HAP-1 (cell line): Measurements from ENCODE around the gene LRRC45.
"Not testable (repeated sequence)": the region's sequence is repeated elsewhere in the genome, so short reads cannot be mapped to it uniquely, and the experiment has no call there.

Experiments used
- DNase-seq, 2 experiments: peaks; one replicate each; pipeline ENCODE4 v3.0.0-alpha.2; 2016 to 2020; ENCODE audit warnings: low spot score in 2 of 2
- H3K27me3 ChIP-seq: fragments of 250-450 bp; sonication (Bioruptor Pico); 2 replicates; pipeline ENCODE4 v1.5.1; 2020; ENCODE audit warnings: low read depth, mild to moderate bottlenecking, moderate library complexity
- H3K36me3 ChIP-seq: fragments of 250-450 bp; sonication (Bioruptor Pico); replicated peaks from 2 replicates; pipeline ENCODE4 v1.5.1; 2020; ENCODE audit warnings: mild to moderate bottlenecking
- H3K4me1 ChIP-seq: fragments of 250-450 bp; sonication (Bioruptor Pico); 2 replicates; pipeline ENCODE4 v1.5.1; 2020; ENCODE audit warnings: mild to moderate bottlenecking
- H3K4me3 ChIP-seq: fragments of 250-450 bp; sonication (Bioruptor Pico); 2 replicates; pipeline ENCODE4 v1.5.1; 2020; ENCODE audit warnings: mild to moderate bottlenecking, moderate library complexity
- H3K9me3 ChIP-seq: fragments of 250-450 bp; sonication (Bioruptor Pico); 2 replicates; pipeline ENCODE4 v1.5.1; 2020; ENCODE audit warnings: mild to moderate bottlenecking, moderate library complexity
- in situ Hi-C: fragments of 300-500 bp; cut with MboI; formaldehyde crosslinking; loops from 3 replicates; pipeline ENCODE4 v1.14.3; 2020; ENCODE audit warnings: low sequenced_read_pairs, inconsistent platforms, mixed read lengths

The LRRC45 gene

DNA sequence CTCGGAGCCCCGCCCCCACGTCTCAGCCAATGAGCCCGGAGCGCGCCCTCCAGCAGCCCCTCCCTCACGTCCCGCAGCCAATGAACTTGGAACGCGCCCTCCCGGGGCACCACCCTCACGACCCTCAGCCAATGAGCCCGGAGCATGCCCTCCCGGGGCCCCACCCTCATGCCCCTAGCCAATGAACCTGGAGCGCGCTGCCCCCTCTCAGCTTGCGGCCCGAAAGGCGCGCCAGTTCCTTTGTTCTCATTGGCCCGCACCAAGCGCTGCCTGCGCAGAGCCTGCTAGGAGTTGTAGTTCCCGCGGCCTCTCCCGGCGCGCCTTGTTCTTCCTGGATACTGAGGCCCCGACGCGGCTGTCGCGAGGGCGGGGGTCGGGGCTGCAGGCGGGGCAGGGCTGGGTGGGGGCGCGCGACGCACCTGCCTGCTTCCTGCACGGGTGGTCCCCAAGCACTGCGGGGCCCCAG lies at the start of gene LRRC45:
Gene LRRC45, plus strand, starts transcription at position 325 of the 466 bp plus-strand sequence. CDS start 339 bp downstream, outside the sequence.
- Histone ChIP-seq H3K27me3 (no peaks in the 10 kb centered on the region), H3K36me3 (peaks cover 22% of the 10 kb centered on the region), H3K4me1 (peaks cover 11% of the 10 kb centered on the region), H3K4me3 (peak within 1 kb of the TSS; percentile 99), H3K9me3 (no peaks in the 10 kb centered on the region)
- in situ Hi-C loops = loop anchor here (5.0 kb wide), 1 partner anchor 96 kb away; the partner anchor contains the start of gene MAFG
- DNase-seq = peak; percentile 99 to 100

DNA sequence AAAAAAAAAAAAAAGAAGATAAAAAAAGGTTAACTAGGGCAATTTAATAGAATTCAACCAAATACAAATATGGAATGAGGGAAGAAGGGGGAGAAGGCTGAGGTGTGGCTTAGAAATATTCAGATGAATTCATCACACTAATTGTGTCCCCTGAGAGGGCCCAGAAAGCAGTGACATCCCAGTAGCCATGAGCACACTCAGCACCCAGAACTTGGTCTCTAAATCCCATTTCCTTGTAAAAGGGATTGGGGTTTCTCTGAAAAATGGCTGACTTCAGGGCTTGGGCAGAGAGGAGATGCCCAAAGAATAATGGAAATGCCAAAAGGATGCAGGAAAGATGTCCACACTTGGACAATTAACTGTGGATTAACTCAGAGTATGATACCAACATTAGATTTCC lies 49.7 kb upstream of the LRRC45 start:
- H3K9me3 ChIP-seq = 0 out of 2 replicates have a peak, but pooled peaks cover 5% of the 10 kb centered on the region
- H3K4me1 ChIP-seq = peaks cover 6% of the 10 kb centered on the region
- H3K36me3 ChIP-seq = no peaks in the 10 kb centered on the region
- in situ Hi-C loops = no loop called here
- no peak for DNase-seq
- H3K4me3 ChIP-seq = no peak overlapping the region
- H3K27me3 ChIP-seq = no peaks in the 10 kb centered on the region

DNA sequence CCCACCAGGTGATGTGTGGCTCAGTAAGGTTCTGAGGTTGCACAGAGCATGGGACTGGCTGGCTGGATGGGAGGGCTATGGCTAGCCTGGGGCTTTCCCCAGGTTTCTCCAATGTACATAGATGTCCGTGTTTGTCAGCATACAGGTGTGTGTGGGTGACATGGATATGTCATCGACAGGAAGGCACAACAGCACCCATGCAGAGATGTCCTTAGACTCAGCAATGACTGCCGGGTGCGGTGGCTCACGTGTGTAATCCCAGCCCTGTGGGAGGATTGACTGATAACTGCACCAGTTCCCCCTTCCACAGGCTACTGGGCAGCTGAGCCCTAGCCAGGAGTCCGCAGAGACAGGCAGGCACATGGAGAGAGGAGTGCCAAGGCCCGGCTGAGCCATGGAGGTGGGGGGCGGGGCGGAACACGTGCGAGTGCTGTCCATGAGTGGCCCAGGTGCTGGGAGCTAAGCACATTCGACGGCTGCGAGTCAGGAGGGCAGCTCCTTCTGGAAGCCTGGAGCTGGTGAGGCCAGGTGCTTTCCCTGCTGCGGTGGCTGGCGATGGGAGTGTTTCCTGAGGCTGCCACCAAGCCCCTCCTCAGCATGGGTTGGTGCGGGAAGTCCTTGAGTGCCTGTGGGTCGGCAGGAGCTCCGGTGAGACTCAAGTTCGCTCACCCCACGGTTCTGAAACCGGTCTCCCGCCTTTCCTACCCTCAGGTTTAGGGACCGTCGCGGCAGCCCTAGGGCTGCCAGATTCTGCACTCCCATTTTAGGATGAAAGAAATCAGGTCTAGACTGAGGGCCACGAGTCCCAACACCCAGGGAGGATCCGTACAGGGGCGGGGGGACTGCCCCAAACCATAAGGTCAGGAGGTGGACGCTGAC lies 46.5 kb upstream of the LRRC45 start:
- Histone ChIP-seq H3K4me3 (peak overlapping the region; percentile 82), H3K27me3 (no peaks in the 10 kb centered on the region), H3K36me3 (peaks cover 14% of the 10 kb centered on the region), H3K4me1 (peaks cover 6% of the 10 kb centered on the region), H3K9me3 (0 out of 2 replicates have a peak, but pooled peaks cover 5% of the 10 kb centered on the region)
- in situ Hi-C loops = no loop called here
- peak in 1 of 2 experiments; percentile 47 for DNase-seq

DNA sequence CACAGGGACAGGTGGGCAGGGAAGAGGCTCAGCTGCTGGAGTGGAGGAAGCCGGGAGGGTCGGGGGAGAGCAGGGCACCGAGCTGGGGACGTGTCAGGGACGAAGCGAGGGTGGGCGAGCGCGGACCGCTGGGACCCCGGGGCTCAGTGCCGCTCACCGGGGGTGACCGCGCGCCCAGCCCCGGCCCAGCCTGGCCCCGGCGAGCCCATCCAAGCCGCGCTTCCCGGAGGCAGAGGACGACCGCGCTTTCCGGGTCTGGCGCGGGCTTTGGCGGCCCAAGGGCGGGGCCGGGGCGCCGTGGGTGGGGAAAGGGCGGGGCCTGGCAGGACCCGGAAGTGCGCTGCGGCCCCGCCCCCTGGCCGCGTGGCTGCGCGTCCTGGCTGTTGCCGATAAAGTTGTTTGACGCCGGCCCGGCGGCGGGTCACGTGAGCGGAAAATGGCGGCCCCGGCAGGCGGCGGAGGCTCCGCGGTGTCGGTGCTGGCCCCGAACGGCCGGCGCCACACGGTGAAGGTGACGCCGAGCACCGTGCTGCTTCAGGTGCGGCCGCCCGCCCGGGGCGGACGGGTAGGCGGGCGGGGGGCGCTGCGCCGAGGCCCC lies 45.8 kb upstream of the LRRC45 start, which contains the start of gene ASPSCR1:
Gene ASPSCR1, plus strand, starts transcription at position 419 of the 598 bp plus-strand sequence. Its CDS starts 18 bp downstream, at position 437.
- DNase-seq = peak; percentile 65 to 92
- in situ Hi-C loops = no loop called here
- H3K36me3 ChIP-seq = peaks cover 14% of the 10 kb centered on the region
- H3K4me3 ChIP-seq = peak within 1 kb of the TSS; percentile 82
- no peaks in the 10 kb centered on the region for H3K27me3 ChIP-seq
- H3K9me3 ChIP-seq = 0 out of 2 replicates have a peak, but pooled peaks cover 5% of the 10 kb centered on the region
- peaks cover 6% of the 10 kb centered on the region for H3K4me1 ChIP-seq

DNA sequence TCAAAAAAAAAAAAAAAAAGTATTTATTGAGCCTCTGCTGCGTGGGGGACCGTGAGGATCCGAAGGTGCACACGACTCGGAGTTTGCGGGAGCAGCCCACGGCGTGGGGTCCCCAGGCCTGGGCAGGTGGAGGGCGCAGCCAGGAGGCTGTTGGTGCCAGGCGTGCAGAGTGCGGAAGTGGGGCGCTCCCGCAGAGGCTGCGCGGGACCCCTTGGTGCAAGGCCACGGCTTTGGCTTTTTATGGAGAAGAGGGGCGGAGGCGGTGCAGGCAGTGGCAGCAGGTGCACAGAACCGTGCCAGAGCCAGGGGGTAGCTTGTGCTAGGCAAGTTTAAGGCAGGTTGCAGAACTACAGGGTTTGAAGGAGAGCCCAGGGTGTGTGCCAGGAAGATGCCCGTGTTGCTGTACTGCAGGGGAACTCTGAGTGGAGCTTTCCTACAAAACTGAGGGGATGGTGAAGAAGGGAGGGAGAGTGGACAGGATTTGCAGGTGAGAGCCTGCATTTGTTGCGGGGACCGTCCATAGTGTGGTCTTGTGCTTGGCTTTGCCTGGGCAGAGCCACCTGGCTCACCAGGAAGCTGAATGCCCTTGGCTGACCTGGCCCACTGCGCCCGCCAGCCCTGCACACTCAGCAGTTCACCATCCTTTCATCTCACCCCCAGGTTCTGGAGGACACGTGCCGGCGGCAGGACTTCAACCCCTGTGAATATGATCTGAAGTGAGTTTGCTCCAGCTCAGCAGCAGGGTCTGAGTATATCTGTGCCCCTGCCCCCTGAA lies 44.4 kb upstream of the LRRC45 start:
- no peaks in the 10 kb centered on the region for H3K27me3 ChIP-seq
- DNase-seq = no peak
- in situ Hi-C loops = no loop called here
- H3K4me1 ChIP-seq = peaks cover 6% of the 10 kb centered on the region
- H3K9me3 ChIP-seq = 0 out of 2 replicates have a peak, but pooled peaks cover 5% of the 10 kb centered on the region
- peak overlapping the region; percentile 82 for H3K4me3 ChIP-seq
- H3K36me3 ChIP-seq = peaks cover 14% of the 10 kb centered on the region

DNA sequence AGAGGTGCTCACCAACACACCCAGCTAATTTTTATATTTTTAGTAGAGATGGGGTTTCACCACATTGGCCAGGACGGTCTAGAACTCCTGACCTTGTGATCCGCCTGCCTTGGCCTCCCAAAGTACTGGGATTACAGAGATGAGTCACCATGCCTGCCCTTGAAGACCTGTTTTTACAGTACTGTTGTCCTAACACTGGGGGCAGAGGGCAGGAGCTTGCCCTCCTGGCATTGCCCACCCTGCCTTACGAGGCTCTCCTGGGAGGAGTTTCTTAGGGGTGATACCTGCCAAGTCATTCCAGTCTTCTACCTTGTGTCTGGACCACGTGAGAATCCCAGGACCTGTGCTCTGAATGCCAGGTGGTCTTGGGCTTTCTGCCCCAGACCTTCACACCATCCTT lies 43.0 kb upstream of the LRRC45 start:
- Histone ChIP-seq H3K27me3 (no peaks in the 10 kb centered on the region), H3K9me3 (no peaks in the 10 kb centered on the region), H3K36me3 (peaks cover 20% of the 10 kb centered on the region), H3K4me1 (peaks cover 6% of the 10 kb centered on the region), H3K4me3 (no peak overlapping the region)
- in situ Hi-C loops = no loop called here
- DNase-seq = no peak

DNA sequence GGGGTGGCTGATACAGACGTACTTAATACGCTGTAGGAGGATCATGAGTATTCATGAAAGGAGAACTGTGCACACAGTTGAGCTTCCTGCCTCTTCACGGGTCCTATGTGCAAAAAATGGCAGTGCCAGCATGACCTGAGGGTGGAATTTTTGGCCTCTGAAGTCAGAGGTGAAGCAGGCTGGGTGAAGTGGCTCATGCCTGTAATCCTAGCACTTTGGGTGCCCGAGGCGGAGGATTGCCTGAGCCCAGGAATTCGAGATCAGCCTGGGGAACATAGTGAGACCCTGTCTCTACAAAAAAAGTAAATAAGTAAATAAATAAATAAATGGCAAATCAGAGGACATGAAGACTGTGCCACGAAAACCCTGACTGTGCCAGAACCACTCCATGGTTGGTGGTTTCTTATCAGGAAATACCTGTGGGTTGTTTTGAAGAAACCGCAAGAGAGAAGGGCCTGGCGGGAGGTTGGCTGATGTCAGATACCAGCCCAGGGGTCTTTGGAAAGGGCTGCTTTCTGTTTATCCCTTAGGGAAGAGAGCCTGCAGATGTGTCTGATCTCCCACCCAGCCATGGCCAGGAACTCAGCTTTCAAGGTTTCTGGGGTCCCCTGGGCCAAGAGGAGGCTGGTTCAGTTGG lies 42.3 kb upstream of the LRRC45 start:
- DNase-seq = no peak
- peaks cover 6% of the 10 kb centered on the region for H3K4me1 ChIP-seq
- H3K27me3 ChIP-seq = no peaks in the 10 kb centered on the region
- no peak overlapping the region for H3K4me3 ChIP-seq
- in situ Hi-C loops = no loop called here
- H3K36me3 ChIP-seq = peaks cover 27% of the 10 kb centered on the region
- H3K9me3 ChIP-seq = no peaks in the 10 kb centered on the region

DNA sequence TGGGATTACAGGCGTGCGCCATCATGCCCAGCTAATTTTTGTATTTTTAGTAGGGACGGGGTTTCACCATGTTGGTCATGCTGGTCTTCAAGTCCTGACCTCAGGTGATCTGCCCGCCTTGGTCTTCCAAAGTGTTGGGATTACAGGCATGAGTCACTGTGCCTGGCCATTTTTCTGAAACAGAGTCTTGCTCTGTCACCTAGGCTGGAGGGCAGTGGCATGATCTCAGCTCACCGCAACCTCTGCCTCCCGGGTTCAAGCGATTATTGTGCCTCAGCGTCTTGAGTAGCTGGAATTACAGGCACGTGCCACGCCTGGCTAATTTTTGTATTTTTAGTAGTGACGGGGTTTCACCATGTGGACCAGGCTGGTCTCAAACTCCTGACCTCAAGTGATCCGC lies 41.6 kb upstream of the LRRC45 start:
- in situ Hi-C loops, H3K4me1 ChIP-seq, DNase-seq, H3K4me3 ChIP-seq, H3K27me3 ChIP-seq, H3K9me3 ChIP-seq: not testable (repeated sequence)
- H3K36me3 ChIP-seq = peaks cover 27% of the 10 kb centered on the region

DNA sequence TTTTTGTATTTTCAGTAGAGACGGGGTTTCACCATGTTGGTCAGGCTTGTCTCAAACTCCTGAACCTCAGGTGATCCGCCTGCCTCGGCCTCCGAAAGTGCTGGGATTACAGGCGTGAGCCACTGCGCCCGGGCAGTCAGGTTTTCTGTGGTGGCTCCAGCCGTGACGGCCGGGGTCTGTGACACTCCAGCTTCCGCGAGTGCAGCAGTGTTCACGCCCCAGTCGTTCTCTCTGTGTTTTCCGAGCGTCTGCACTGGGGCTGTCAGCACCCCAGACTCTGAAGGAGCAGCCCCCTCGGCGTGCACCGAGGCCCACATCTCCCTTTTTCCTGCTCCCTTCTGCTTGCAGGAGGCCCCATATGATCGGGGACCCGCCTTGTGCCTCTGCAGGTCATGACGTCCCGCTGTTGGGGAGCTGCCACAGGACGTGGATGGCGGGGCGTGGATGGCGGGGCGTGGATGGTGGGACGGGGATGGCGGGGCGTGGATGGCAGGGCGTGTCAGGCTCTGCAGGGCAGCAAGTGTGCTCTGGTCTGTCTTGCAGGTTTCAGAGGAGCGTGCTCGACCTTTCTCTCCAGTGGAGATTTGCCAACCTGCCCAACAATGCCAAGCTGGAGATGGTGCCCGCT lies 40.0 kb upstream of the LRRC45 start:
- in situ Hi-C loops = no loop called here
- peaks cover 27% of the 10 kb centered on the region for H3K36me3 ChIP-seq
- no peaks in the 10 kb centered on the region for H3K27me3 ChIP-seq
- no peaks in the 10 kb centered on the region for H3K4me1 ChIP-seq
- H3K4me3 ChIP-seq = no peak overlapping the region
- no peaks in the 10 kb centered on the region for H3K9me3 ChIP-seq
- DNase-seq = no peak

DNA sequence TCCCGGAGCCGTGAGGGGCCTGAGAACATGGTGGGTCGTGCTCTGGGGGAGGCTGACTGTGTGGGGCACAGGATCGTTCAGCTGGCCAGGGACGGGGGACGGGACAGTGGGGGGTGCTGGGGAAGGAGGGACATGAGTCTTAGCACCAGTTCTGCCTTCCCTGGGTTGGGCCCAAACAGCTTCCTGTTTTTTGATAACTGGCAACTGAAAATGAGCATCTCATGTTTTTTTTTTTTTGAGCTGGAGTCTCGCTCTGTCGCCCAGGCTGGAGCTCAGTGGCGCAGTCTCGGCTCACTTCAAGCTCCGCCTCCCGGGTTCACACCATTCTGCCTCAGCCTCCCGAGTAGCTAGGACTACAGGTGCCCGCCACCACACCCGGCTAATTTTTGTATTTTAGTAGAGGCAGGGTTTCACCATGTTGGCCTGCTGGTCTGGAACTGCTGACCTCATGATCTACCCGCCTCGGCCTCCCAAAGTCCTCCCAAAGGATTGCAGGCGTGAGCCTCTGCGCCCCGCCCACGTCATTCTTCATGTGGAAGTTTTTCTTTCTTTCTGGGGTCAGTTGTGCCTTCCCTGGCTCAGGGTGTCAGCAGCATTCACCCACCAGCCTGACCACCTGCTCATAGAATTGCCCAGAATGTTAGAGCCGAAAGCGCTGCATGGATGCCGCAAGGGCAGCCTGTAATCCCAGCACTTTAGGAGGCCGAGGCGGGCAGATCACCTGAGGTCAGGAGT lies 39.3 kb upstream of the LRRC45 start:
- Histone ChIP-seq H3K27me3 (no peaks in the 10 kb centered on the region), H3K36me3 (peaks cover 27% of the 10 kb centered on the region), H3K9me3 (no peaks in the 10 kb centered on the region), H3K4me1 (no peaks in the 10 kb centered on the region), H3K4me3 (no peak overlapping the region)
- in situ Hi-C loops = no loop called here
- no peak for DNase-seq

DNA sequence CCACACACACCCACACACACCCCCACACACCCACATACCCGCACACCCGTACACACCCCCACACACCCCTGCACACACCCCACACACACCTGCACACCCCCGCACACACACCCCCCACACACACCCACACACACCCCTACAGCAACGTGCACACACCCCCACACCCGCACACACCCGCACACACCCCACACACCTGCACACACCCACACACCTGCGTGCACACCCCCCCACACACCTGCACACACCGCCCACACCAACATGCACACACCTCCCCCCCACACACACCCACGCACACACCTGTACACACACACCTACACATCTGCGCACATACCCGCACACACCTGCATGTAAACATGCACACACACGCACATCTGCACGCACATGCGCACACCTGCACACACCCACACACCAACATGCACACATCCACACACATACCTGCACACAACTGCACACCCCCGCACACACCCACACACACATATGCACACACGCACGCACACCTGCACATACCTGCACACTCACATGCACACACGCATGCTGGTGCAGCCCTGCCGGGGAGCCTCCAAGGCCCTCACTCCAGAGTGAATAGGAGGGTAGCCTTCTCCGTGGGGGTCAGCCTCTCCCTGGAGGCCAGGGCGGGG lies 38.2 kb upstream of the LRRC45 start:
- H3K4me1 ChIP-seq = no peaks in the 10 kb centered on the region
- DNase-seq = no peak
- no peaks in the 10 kb centered on the region for H3K27me3 ChIP-seq
- H3K9me3 ChIP-seq = no peaks in the 10 kb centered on the region
- H3K4me3 ChIP-seq = no peak overlapping the region
- in situ Hi-C loops = no loop called here
- peaks cover 22% of the 10 kb centered on the region for H3K36me3 ChIP-seq

DNA sequence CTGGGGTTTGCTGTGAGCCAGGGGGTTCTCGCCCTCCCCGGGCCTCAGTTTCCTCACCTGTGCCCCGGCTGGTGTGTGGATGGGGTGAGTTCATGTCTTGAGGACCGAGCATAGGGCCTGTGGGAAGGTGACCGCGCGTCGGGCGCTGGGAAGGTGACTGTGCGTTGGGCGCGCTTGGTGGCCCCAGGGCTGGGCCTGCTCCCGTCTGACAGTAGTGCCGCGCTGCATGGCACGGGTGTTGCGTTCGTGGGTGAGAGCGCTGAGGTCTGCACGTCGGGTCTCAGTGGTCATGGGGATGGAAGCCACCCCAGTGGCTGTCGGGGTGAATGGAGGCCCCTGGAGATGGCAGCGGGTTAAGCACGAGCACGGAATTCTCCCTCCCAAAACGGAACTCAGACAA lies 36.5 kb upstream of the LRRC45 start:
- H3K27me3 ChIP-seq = no peaks in the 10 kb centered on the region
- H3K4me3 ChIP-seq = no peak overlapping the region
- H3K36me3 ChIP-seq = peaks cover 14% of the 10 kb centered on the region
- in situ Hi-C loops = no loop called here
- H3K9me3 ChIP-seq = no peaks in the 10 kb centered on the region
- H3K4me1 ChIP-seq = no peaks in the 10 kb centered on the region
- no peak for DNase-seq
